ENCODE data around the gene C19orf85.

- TF ChIP-seq ZNF24 (tag by site-specific recombination; IDR thresholded peaks at IDR 0.05) (no peak), ZNF76 (tag by site-specific recombination; IDR thresholded peaks at IDR 0.05; ENCODE audit: borderline replicate concordance, low read depth) (no peak), TCF7L2 (IDR thresholded peaks at IDR 0.05; ENCODE audit: borderline replicate concordance, low read depth, low read length) (no peak), ZNF394 (tag by site-specific recombination; IDR thresholded peaks at IDR 0.05; ENCODE audit: borderline replicate concordance) (no peak), ZNF513 (tag by site-specific recombination; IDR thresholded peaks at IDR 0.05) (no peak), CTCF (tag by site-specific recombination; IDR thresholded peaks at IDR 0.05) (no peak), ZBTB8A (tag by site-specific recombination; IDR thresholded peaks at IDR 0.05) (no peak), ZNF707 (tag by site-specific recombination; IDR thresholded peaks at IDR 0.05) (no peak), ZBTB10 (tag by site-specific recombination; IDR thresholded peaks at IDR 0.05) (no peak), ZNF791 (tag by site-specific recombination; IDR thresholded peaks at IDR 0.05) (no peak), ZIC2 (tag by site-specific recombination; IDR thresholded peaks at IDR 0.05) (no peak), ZNF18 (tag by site-specific recombination; IDR thresholded peaks at IDR 0.05) (no peak), SP2 (tag by site-specific recombination; IDR thresholded peaks at IDR 0.05) (no peak), ZSCAN5A (tag by site-specific recombination; IDR thresholded peaks at IDR 0.05) (no peak)
Observed at GRCh38 chr19:55426042-55426441, 38.5 kb downstream of the C19orf85 start.
